Measurements from ENCODE around the gene PDK4. TPM values are rescaled to one million over a fixed set of nuclear protein-coding genes. Genes with fewer than 3 reads are reported as not detected.

The PDK4 gene
- total and polyA plus RNA-seq, 2 of the 13 experiments (the other 11 are each of a cell fraction or from before 2014, with no cell fraction given), result 0.04 TPM; not detected in 1

GRCh38 chr7:95590387-95591248 is 5.7 kb downstream of the PDK4 start (continued):
- no peak for TF ChIP-seq SNAPC4 (CRISPR knock-in tag; IDR thresholded peaks at IDR 0.05)
- TF ChIP-seq MEIS2 (CRISPR knock-in tag; IDR thresholded peaks at IDR 0.05), result no peak
- no peak for TF ChIP-seq ZSCAN20 (CRISPR knock-in tag; IDR thresholded peaks at IDR 0.05; ENCODE audit: borderline replicate concordance)
- no peak for TF ChIP-seq FOXM1 (CRISPR knock-in tag; IDR thresholded peaks at IDR 0.05)
- no peak for TF ChIP-seq DNMT3B (CRISPR knock-in tag; conservative IDR thresholded peaks at IDR 0.05)
- TF ChIP-seq U2AF2 (IDR thresholded peaks at IDR 0.05; ENCODE audit: low read depth, low read length), result no peak
- TF ChIP-seq TCF7L2 (IDR thresholded peaks at IDR 0.05; ENCODE audit: low read depth, low read length), result no peak; the same call in 1 of the 2 replicates
- TF ChIP-seq TRIM22 (IDR thresholded peaks at IDR 0.05), result no peak
- no peak for TF ChIP-seq ZNF670 (CRISPR knock-in tag; IDR thresholded peaks at IDR 0.05; ENCODE audit: borderline replicate concordance)
- TF ChIP-seq, protein P1, sequence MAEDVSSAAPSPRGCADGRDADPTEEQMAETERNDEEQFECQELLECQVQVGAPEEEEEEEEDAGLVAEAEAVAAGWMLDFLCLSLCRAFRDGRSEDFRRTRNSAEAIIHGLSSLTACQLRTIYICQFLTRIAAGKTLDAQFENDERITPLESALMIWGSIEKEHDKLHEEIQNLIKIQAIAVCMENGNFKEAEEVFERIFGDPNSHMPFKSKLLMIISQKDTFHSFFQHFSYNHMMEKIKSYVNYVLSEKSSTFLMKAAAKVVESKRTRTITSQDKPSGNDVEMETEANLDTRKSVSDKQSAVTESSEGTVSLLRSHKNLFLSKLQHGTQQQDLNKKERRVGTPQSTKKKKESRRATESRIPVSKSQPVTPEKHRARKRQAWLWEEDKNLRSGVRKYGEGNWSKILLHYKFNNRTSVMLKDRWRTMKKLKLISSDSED (CRISPR knock-in tag; IDR thresholded peaks at IDR 0.05), result no peak
- TF ChIP-seq, protein P2, sequence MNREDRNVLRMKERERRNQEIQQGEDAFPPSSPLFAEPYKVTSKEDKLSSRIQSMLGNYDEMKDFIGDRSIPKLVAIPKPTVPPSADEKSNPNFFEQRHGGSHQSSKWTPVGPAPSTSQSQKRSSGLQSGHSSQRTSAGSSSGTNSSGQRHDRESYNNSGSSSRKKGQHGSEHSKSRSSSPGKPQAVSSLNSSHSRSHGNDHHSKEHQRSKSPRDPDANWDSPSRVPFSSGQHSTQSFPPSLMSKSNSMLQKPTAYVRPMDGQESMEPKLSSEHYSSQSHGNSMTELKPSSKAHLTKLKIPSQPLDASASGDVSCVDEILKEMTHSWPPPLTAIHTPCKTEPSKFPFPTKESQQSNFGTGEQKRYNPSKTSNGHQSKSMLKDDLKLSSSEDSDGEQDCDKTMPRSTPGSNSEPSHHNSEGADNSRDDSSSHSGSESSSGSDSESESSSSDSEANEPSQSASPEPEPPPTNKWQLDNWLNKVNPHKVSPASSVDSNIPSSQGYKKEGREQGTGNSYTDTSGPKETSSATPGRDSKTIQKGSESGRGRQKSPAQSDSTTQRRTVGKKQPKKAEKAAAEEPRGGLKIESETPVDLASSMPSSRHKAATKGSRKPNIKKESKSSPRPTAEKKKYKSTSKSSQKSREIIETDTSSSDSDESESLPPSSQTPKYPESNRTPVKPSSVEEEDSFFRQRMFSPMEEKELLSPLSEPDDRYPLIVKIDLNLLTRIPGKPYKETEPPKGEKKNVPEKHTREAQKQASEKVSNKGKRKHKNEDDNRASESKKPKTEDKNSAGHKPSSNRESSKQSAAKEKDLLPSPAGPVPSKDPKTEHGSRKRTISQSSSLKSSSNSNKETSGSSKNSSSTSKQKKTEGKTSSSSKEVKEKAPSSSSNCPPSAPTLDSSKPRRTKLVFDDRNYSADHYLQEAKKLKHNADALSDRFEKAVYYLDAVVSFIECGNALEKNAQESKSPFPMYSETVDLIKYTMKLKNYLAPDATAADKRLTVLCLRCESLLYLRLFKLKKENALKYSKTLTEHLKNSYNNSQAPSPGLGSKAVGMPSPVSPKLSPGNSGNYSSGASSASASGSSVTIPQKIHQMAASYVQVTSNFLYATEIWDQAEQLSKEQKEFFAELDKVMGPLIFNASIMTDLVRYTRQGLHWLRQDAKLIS (CRISPR knock-in tag; IDR thresholded peaks at IDR 0.05), result no peak
- TF ChIP-seq STAT5B (CRISPR knock-in tag; IDR thresholded peaks at IDR 0.05), result no peak
- no peak; the same call in 1 of the 2 replicates for TF ChIP-seq SALL1 (CRISPR knock-in tag; IDR thresholded peaks at IDR 0.05)
- TF ChIP-seq NFIB (CRISPR knock-in tag; IDR thresholded peaks at IDR 0.05; ENCODE audit: borderline replicate concordance), result no peak
- TF ChIP-seq ATF1 (CRISPR knock-in tag; IDR thresholded peaks at IDR 0.05), result no peak; the same call in 1 of the 2 replicates
- TF ChIP-seq NFIC (IDR thresholded peaks at IDR 0.05; ENCODE audit: low read length), result peak; percentile 85; the same call in 1 of the 2 replicates
- no peak for TF ChIP-seq PITX1 (CRISPR knock-in tag; IDR thresholded peaks at IDR 0.05)
- no peak for TF ChIP-seq BRCA1 (CRISPR knock-in tag; IDR thresholded peaks at IDR 0.05)
- no peak for TF ChIP-seq SATB2 (CRISPR knock-in tag; IDR thresholded peaks at IDR 0.05)
